Uterus (tissue), 4 donors: Measurements from ENCODE around the gene IL6ST. TPM values are rescaled to one million over a fixed set of nuclear protein-coding genes. Genes with fewer than 3 reads are reported as not detected.
"Not testable (repeated sequence)": the region's sequence is repeated elsewhere in the genome, so short reads cannot be mapped to it uniquely, and the experiment has no call there.

Experiments
- DNase-seq, 2 donors: peaks; one replicate each; pipeline ENCODE4 v3.0.0-alpha.2; 2019 to 2020
- H3K27ac ChIP-seq, 2 donors: fragments of 200-600 bp; sonication (generic); 1 replicate in 1 of 2; 2 replicates in 1 of 2; pipeline ENCODE4 v1.5.1; 2016 to 2018
- H3K27me3 ChIP-seq, 2 donors: fragments of 200-600 bp; sonication (generic); one replicate each; pipeline ENCODE4 v1.5.1; 2018 to 2019; ENCODE audit warnings: control low read depth in 1 of 2
- H3K36me3 ChIP-seq, 2 donors: fragments of 200-600 bp; sonication (generic); one replicate each; pipeline ENCODE4 v1.5.1; 2019; ENCODE audit warnings: control low read depth in 1 of 2
- H3K4me1 ChIP-seq, 2 donors: fragments of 200-600 bp; sonication (generic); one replicate each; pipeline ENCODE4 v1.5.1; 2018 to 2019; ENCODE audit warnings: control low read depth in 1 of 2
- H3K4me3 ChIP-seq, 2 donors: fragments of 200-600 bp; sonication (generic); 1 replicate in 1 of 2; 2 replicates in 1 of 2; pipeline ENCODE4 v1.5.1; 2018 to 2019; ENCODE audit warnings: mild to moderate bottlenecking in 1 of 2
- H3K9me3 ChIP-seq, 2 donors: fragments of 200-600 bp; sonication (generic); one replicate each; pipeline ENCODE4 v1.5.1; 2019; ENCODE audit warnings: control low read depth in 1 of 2
- POLR2A ChIP-seq, 2 donors: fragments of 450-650 bp; IDR thresholded peaks; one replicate each; pipeline ENCODE4 v1.6.1; 2016; ENCODE audit warnings: antibody characterized with exemption in 2 of 2, mild to moderate bottlenecking in 1 of 2, moderate library complexity in 1 of 2
- intact Hi-C: fragments of 100-400 bp; cut with DNase I; formaldehyde crosslinking; loops from one replicate; pipeline ENCODE4 v1.15.1; 2023; ENCODE audit warnings: low total_unique reads
- total RNA-seq, 4 donors: library from RNA; depleted of rRNA in 3 of 4; stranded (reverse); fragments of >200 nt in 3 of 4; gene quantifications; one replicate each; pipeline versions ENCODE4 v1.1.0 to v1.2.4, GENCODE V29; 2014 to 2023
- TF ChIP-seq, protein P1 (sequence below), 4 experiments: fragments of 200-600 bp in 2 of 4; fragments of 450-650 bp in 2 of 4; sonication (generic) in 2 of 4; IDR thresholded peaks; one replicate each; pipeline ENCODE4 v1.5.1; 2016 to 2019; ENCODE audit warnings: antibody characterized with exemption in 4 of 4, mild to moderate bottlenecking in 2 of 4, moderate library complexity in 1 of 4
- donor health status: DM: yes; HTN: yes; CAD: no.

IL6ST gene
- total RNA-seq, 4 donors from 2014 or later = 147 to 414 (median 364) TPM

DNA sequence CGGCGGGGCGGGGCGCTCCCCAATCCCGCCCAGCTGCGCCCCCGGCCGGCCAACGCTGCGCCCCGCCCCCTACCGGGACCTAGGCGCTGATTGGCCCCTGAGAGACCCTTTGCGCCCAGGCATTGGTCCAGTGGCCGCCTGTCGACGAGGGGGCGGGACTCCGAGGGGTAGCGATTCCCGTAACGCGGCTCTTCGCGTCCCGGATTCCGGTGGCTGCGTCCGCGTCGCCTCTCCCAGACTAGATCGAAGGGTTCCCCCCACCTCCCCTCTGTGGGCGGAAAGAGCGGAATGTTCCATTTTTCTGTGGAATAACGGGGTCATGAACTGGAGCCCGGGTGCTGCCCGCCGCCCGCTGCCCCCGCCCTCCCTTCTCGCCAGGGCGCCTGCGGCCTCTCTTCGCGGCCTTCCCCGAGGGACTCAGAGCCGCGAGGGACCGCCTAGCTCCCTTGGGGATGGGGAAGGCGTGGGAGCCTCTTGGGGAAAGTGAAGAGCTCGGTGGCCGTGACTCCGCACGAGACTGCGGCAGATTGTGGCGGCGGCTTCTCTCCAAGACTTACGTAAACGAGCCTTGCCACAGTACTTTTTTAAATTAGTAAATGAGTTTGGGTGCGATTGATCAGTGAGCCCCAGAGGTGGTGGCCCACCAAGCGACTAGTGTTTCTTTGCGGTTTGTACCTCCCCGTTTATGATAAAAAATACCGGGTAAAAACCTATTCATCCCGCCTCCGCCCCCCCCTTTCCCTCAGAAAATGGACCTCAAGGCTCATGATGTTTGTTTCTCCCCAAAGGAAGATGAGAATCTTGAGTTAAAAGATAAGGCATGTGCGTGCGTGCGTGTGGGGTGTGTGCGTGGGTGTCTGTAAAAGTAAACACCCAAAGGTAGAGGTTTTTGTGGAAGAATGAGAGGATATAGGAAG lies 493 bp upstream of the IL6ST start:
- Histone ChIP-seq H3K36me3 (no peaks in the 10 kb centered on the region), H3K4me1 (peaks cover 0 to 12% of the 10 kb centered on the region in 2 donors), H3K27ac (peak overlapping the region; percentile 98), H3K27me3 (no peaks in the 10 kb centered on the region), H3K9me3 (no peaks in the 10 kb centered on the region), H3K4me3 (peak overlapping the region; percentile 80 to 90)
- DNase-seq = peak; percentile 96 to 98
- intact Hi-C loops = no loop called here
- peak; percentile 83 to 89 for TF ChIP-seq POLR2A (IDR thresholded peaks at IDR 0.05)
- TF ChIP-seq, protein P1, sequence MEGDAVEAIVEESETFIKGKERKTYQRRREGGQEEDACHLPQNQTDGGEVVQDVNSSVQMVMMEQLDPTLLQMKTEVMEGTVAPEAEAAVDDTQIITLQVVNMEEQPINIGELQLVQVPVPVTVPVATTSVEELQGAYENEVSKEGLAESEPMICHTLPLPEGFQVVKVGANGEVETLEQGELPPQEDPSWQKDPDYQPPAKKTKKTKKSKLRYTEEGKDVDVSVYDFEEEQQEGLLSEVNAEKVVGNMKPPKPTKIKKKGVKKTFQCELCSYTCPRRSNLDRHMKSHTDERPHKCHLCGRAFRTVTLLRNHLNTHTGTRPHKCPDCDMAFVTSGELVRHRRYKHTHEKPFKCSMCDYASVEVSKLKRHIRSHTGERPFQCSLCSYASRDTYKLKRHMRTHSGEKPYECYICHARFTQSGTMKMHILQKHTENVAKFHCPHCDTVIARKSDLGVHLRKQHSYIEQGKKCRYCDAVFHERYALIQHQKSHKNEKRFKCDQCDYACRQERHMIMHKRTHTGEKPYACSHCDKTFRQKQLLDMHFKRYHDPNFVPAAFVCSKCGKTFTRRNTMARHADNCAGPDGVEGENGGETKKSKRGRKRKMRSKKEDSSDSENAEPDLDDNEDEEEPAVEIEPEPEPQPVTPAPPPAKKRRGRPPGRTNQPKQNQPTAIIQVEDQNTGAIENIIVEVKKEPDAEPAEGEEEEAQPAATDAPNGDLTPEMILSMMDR (IDR thresholded peaks at IDR 0.05) = peak in 3 of 4 experiments; percentile 11 to 21 (median 12)

DNA sequence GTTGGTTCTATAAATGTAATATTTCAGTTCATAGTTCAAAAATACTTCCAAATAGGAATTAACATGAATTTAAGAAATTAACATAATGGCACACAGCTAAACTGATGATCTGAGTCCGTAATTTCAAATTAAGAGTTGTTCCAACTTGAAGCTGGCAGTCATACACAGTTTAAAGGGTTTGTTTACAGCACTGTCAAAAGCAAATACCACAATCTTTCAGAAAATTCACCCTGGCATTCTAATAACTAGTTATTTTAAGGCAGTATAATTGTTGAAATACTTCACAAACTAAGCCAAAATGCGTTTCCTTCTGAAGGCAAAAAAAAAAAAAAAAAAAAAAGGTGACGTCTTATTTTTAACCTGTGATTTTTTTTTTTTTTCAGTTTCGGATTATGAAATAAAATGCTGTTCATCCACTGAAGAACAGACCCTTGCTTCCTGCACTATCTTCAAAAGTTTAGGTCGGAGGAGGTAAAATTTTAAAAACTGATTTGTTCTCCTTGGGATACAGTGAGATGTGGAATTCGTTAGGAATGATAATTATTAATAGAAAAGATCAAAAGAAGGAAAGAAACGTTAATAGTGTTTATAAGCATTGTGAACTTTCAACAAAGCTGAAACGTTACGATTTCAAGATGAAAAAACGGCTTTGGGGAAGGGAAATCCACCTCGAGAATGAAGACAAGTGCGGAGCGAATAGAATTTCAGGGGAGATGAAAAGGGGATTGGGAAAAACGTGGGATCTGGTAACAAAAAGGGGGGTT lies 850 bp downstream of the IL6ST start:
- H3K9me3 ChIP-seq = no peaks in the 10 kb centered on the region
- peak overlapping the region; percentile 98 for H3K27ac ChIP-seq
- no peak for DNase-seq
- H3K4me1 ChIP-seq = peaks cover 0 to 17% of the 10 kb centered on the region in 2 donors
- no peaks in the 10 kb centered on the region for H3K36me3 ChIP-seq
- TF ChIP-seq, protein P1 (IDR thresholded peaks at IDR 0.05) = no peak
- no peak for TF ChIP-seq POLR2A (IDR thresholded peaks at IDR 0.05)
- intact Hi-C loops = no loop called here
- H3K4me3 ChIP-seq = peak overlapping the region; percentile 80 to 90
- H3K27me3 ChIP-seq = no peaks in the 10 kb centered on the region

DNA sequence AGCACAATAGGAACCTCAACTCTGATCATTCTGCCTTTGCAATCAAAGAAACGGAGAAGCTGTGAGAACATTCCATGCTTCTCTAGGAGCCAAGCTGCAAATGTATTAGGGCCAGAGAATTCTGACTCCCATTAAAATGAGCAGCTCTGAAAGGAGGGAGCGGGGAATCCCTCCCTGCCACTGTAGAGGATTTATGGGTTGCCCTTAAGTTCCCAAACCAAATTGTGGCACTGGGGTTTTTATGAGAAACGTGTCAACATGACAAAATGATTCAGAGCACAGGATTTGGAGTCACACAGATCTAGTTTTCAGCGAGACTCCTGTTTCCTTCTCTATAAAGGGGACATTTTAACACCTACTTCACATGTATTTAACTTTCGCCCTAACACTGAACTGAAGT lies 1.8 kb downstream of the IL6ST start:
- peak in 1 of 2 donors; percentile 29 for DNase-seq
- H3K36me3 ChIP-seq = no peaks in the 10 kb centered on the region
- peaks cover 0 to 17% of the 10 kb centered on the region in 2 donors for H3K4me1 ChIP-seq
- peak overlapping the region; percentile 80 to 90 for H3K4me3 ChIP-seq
- H3K9me3 ChIP-seq = no peaks in the 10 kb centered on the region
- no peaks in the 10 kb centered on the region for H3K27me3 ChIP-seq
- peak overlapping the region; percentile 98 for H3K27ac ChIP-seq
- intact Hi-C loops = no loop called here
- peak in 1 of 2 donors; percentile 22 for TF ChIP-seq POLR2A (IDR thresholded peaks at IDR 0.05)
- TF ChIP-seq, protein P1 (IDR thresholded peaks at IDR 0.05) = no peak

DNA sequence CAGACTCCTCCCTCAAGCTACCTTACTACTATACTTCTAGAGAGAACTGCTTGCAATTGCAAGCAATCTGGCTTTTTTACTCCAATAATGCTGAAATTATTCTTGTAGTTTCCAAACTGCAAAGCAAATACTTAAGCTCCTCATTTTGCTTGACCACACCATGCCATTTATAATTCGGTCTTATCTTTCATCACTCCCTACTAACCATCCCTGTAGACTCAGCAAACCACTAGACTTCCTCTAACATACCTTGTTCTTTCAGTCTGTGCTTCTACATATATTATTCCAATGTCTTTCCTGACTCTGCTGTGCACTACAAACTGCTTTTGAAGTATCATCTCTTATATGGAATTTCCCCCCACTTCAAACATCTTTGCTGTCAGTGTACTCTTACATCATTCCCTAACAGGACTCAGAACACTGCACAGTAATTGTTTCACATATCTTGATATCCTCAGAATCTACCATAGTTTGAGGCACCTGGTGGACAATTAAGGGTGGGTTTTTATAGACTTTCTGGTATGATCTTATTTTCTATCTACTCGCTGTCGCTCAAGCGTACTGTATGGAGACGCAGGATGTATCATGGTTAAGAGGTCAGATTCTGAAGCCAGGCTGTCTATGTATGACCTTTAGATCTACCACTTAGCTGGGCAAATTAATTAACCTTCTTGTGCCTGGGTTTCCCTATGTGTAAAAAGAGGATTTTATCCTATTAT lies 2.8 kb downstream of the IL6ST start:
- intact Hi-C loops = no loop called here
- H3K9me3 ChIP-seq = no peaks in the 10 kb centered on the region
- DNase-seq = no peak
- peak overlapping the region; percentile 98 for H3K27ac ChIP-seq
- peaks cover 0 to 17% of the 10 kb centered on the region in 2 donors for H3K4me1 ChIP-seq
- no peaks in the 10 kb centered on the region for H3K36me3 ChIP-seq
- no peak for TF ChIP-seq POLR2A (IDR thresholded peaks at IDR 0.05)
- TF ChIP-seq, protein P1 (IDR thresholded peaks at IDR 0.05) = no peak
- no peaks in the 10 kb centered on the region for H3K27me3 ChIP-seq
- peak overlapping the region; percentile 80 to 90 for H3K4me3 ChIP-seq

DNA sequence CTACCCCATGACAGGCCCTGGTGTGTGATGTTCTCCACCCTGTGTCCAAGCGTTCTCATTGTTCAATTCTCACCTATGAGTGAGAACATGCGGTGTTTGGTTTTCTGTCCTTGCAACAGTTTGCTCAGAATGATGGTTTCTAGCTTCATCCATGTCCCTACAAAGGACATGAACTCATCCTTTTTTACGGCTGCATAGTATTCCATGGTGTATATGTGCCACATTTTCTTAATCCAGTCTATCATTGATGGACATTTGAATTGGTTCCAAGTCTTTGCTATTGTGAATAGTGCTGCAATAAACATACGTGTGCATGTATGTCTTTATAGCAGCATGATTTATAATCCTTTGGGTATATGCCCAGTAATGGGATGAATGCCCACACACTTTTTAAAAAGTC lies 3.9 kb downstream of the IL6ST start:
- DNase-seq, intact Hi-C loops, H3K9me3 ChIP-seq, H3K36me3 ChIP-seq, H3K4me3 ChIP-seq, H3K27me3 ChIP-seq: not testable (repeated sequence)
- Histone ChIP-seq H3K27ac (peak overlapping the region in 1 of 2 donors; percentile 23), H3K4me1 (peaks cover 0 to 15% of the 10 kb centered on the region in 2 donors)
